SHP77 (cell line): ENCODE measurements around the gene NBDY.
"Not testable (repeated sequence)": the region's sequence is repeated elsewhere in the genome, so short reads cannot be mapped to it uniquely, and the experiment has no call there.

Experiments
- DNase-seq, 2 experiments: peaks; one replicate each; lab custom pipeline; 2025; lab: John Stamatoyannopoulos, UW

Gene NBDY

GRCh38 chrX:56729152-56729850, at the start of gene NBDY:
Gene NBDY, plus strand, starts transcription at chrX:56729243. Its CDS starts 111 bp downstream, at chrX:56729354.
- DNase-seq = peak; percentile 44 to 76

GRCh38 chrX:56704530-56704929, 24.5 kb upstream of the NBDY start:
- not testable (repeated sequence) for DNase-seq

DNA sequence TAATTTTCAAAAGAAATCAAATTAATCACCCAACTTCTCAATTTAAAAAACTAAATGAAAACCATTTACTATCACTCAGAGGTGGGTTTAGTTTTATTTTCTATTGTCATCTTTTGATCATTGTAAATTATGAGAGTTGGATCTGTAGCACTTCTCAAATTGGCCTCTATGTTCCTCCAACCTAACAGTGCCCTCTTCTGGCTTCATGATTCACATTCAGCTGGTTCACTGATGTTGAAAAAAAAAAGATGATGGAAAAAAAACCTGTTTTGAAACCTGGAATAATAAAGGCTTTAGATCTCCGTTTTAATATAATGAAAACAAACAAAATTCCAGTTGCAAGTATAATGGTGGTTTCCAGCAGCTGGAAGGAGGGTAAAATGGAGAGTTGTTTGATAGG, 2.4 kb upstream of the NBDY start:
- DNase-seq = peak; percentile 25 to 58

DNA sequence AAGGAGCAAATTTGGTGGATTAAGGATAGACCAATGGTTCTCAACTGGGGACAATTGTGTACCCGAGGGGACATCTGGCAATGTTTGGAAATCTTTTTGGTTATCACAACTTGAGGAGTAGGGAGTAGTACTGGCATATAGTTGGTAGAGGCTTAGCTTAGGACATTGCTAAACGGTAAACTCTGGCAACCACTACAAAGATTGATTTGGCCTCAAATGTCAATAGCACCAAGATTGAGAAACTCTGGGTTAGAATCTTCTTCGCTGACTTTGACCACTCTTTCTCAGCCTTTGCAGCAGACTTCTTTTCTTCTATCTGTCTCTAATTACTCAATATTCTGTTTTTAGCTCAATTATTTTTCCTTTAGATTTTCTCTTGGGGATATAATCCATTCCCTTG, 1.5 kb upstream of the NBDY start:
- DNase-seq = no peak

- no peak for DNase-seq
Measured at GRCh38 chrX:56728321-56728720, 722 bp upstream of the NBDY start.

- peak; percentile 44 to 57 for DNase-seq
Measured at GRCh38 chrX:56728752-56729151, 291 bp upstream of the NBDY start.

DNA sequence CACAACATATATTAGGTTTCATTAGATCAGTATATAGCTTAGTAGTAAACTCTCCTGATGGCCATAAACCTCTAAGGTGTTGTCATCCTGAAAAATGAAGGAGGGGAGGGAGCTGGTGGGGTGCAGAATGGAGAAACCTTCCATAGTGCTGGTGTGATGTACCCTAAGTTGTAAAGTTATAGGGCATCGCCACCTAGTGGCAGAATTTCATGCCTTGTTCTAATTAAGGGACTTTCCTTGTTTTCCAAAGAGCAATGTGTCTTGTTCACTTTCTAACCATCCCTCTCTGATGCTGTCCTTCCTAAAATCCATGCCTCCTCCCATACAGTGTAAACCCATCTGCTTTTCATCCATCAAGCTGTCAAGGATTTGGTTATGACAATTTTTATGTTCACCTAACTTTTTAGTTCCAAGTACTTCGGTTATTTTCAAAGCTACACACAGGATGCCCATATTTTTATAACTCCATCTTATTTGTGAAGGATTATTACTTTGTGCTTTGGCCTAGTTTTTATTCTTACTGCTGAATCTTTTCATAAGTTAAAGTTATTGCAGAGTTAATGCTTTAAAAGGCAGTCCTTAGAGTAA, 4.5 kb downstream of the NBDY start:
- DNase-seq = peak; percentile 59 to 66

GRCh38 chrX:56736219-56736618, 7.2 kb downstream of the NBDY start:
- no peak for DNase-seq

DNA sequence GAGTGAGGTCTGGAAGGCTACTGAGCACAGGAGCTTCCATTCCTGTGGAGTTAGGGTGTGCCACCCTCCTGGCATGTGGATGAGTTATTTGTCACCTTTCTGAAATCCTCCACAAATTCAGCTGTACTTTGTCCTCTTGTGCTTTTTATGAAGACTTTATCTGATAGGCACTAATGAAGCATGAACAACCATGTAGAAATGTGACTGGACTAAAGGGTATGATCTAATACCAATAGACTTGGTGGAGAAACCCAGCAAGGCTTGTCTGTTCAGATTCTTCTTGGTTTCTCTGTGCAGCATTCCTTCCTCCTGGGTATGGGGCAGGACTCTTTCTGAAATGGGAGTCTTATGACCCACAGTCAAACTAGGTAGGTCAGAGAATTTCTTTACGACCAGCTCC, 9.6 kb downstream of the NBDY start:
- DNase-seq = no peak

DNA sequence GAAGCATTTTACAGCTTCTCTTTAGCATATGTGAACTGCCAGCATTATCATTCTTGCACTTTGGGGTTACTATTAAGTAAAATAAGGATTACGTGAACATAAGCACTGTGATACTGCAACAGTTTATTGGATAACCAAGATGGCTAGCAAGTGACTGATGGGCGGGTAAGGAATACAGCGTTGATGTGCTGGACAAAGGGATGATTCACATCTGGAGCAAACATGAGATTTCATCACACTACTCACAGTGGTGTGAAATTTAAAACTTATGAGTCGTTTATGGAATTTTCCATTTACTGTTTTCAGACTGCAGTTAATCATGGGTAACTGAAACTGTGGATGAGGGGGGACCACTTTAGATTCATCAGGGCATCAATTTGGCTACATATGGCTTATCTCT, 16.0 kb downstream of the NBDY start:
- no peak for DNase-seq

DNA sequence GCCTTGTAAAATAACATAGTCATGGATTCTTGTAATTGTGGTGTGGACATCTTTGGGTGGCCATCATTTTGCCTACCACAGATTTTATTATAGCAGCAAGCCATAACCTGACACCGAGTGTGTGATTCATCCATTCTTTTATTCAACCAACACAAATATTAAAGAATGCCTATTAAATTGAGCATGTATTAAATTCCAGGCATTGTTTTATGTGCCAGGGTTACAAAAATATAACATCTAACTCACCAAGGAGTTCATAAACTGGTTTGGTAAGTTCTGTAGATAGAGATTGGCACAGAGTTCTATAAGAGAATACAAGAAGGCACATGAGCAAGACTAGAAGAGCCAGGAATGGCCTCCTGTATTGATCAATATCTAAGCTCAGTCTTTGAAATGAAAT, 18.0 kb downstream of the NBDY start:
- DNase-seq = no peak

GRCh38 chrX:56751071-56751470, 22.0 kb downstream of the NBDY start:
- DNase-seq = no peak

- DNase-seq = no peak
Measured at GRCh38 chrX:56757327-56757726, 28.3 kb downstream of the NBDY start.

DNA sequence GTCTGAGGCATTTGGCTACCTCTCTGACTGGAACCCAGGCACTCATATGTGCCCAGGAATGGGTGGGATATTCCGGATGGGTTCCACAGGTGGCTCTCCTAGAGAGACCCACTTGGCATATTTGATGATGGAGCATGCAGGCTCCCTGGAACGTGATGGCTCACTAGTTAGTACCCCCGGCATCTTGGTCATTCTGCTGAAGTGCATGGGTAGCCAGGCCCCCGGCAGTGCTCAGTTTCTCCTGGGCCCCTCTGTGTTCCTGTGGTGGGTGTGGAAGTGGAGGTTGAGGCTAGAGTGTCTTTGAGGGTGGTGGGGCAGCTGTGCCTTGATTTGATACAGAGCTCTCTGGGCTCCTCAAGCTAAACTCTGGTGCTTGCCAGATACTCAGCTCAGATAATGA, 29.4 kb downstream of the NBDY start:
- DNase-seq = no peak

DNA sequence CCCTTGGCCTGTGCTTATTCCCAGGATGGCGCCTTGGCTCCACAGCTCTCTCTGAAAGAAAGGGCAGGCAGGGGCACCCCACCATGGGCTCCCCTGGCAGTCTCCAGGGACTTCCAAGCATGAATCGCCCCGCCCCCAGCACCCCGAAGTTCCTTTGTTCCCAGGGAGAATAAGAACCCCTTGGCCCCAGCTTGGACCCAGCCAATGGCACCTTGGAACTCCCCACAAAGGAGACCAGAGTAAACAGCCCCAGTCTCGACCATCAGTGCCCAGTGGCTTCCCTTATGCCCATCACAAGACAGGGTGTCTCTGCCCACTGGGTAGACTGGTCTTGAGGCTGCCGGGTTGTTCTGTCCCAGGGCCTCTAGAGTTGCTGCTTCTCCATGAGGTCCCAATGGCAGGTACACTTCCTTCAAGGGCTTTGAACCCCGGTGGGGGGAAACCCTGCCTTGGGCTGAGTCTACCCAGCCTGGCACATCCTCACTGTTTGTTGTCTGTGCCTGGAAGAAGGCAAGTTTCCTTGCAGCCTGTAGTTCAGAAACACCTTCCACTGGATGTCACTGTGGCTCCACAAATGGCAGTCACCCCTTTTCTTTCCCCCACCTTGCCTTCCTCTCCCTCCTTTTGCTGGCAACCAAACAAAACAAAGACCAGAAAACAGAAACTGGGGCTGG, 30.8 kb downstream of the NBDY start:
- DNase-seq = no peak

DNA sequence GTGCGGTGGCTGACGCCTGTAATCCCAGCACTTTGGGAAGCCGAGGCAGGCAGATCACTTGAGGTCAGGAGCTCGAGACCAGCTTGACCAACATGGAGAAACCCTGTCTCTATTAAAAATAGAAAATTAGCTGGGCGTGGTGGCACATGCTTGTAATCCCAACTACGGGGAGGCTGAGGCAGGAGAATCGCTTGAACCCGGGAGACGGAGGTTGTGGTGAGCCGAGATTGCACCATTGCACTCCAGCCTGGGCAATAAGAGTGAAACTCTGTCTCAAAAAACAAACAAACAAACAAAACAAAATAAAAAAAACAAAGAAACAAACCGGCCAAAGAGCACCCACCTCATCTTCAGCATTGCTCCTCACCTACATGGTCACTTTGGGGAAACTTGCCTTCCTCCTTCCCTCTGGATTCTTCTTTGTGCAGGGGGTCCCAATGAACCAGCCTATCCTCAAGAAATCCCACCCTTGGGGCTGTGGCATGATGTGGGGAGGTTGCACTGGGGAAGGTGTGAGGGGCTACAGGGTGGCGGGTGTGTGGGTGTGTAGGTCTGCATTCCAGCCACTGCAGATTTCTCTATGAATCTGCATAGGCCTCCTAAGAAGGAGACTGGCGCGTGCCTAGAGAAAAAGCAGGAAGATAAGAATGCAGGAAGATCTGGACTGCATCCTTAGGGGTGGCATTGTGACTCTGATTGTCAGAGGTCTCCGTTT, 31.5 kb downstream of the NBDY start:
- DNase-seq = not testable (repeated sequence)

DNA sequence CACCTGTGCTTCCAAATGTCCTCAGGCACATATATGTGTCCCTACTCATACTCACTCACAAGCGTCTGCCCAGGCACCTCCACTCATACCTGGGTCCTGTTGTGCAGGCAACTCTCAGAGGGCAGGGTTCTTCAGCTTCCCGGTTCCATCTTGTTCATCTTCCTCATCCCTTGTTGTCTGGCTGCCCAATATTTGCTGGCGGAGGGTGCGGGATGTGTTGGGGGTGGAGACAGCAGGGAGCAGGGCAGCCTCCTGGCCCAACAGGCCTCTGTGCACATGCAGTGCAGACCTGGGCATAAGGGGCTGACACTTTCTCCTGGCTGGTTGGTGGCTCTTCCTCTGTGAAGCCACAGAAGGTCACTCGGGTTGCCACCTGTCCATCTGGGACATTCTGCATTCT, 32.1 kb downstream of the NBDY start:
- DNase-seq = no peak

DNA sequence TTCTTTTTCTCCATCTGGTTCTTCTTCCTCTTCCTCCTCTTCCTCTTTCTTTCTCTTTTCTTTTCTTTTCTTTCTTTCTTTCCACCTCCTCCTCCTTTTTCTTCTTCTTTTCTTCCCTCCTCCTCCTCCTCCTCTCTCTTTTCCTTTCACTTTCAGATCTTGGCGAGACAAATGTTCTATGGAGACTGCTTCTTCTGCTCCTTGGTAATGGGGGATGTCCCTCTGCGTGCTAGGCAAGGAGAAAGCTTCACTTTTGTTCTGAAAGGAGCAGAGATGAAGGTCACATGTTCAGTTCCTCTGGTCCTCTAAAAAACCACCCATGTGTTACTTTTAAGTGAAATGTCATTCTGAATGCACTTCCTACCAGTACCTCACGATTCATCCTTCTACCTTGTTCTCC, 33.2 kb downstream of the NBDY start:
- no peak for DNase-seq

DNA sequence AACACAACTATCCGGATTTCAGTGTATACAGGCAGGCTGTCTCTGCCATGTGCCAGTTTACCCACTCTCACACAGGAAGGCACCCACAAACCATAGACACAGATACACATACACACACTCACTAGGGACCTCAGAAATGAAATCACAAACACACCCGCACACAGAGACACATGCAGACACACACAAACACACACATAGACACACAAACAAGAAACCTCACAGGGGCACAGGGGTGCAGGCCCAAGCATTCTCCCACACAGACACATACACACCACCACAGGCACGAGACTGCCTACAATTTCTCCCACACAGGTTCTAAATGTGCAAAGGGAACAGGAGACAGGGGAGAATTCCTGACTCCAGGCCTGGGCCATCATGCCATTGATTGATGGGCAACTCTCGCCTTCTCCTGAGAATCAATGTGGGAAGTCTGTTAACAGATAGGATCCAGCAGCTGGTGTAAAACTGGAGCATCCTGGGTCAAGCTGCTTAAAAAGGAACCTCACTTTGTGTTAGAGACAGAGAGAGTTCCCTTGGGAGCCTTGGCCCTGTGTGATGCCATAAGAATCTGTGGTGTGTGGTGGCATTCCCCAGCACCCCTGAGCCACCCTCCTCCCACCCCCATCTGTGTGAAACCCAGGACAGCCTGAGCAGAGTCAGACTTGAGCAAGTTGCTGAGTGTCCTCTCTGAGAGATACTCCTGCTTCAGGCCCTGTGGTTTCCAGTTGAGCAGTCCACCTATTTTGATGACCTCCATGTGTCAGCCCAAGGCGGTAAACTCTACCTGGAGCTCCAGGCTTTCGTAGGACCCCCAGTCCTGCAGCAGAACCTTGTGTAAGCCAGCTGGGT, 33.9 kb downstream of the NBDY start:
- no peak for DNase-seq

DNA sequence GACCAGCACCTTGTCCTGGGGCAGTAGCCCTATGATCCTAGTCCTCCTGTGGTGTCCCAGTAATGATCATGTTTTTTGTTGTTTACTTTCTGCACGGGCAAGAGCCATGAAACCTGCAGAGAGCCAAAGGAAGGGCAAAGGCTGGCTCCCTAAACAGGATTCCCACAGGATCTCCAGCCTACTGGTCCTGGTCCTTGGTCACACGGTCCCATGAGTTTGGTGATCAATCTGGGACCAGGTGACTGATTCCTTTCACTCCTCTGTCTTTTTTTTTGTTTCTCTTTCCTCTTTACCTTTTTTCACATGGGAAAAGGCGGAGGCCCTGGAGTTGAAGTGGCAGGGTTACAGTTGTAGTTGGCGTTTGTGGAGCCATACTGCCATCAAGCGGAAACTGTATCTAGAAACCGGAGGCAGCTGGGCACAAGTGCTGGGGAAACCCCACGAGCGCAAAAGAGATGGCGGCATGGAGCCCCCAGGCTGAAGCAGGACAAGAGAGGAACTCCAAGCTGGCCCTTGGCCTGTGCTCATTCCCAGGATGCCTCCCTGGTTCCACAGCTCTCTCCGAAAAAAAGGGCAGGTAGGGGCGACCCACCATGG, 34.6 kb downstream of the NBDY start:
- DNase-seq = no peak
